Anterior cingulate cortex (tissue), 58 donors: ENCODE results near the gene ARHGEF10L.

ENCODE experiments used
- DNase-seq, 58 donors: peaks; one replicate each; lab custom pipeline; 2025; lab: John Stamatoyannopoulos, UW

Gene ARHGEF10L

GRCh38 chr1:17746920-17747319 is 207.4 kb downstream of the ARHGEF10L start:
- no peak for DNase-seq
